ENCODE data around the gene NCOA7.

- TF ChIP-seq EZH2phosphoT487 (IDR thresholded peaks at IDR 0.05; ENCODE audit: borderline replicate concordance, low read length) (no peak), CTCF (IDR thresholded peaks at IDR 0.05; ENCODE audit: low read depth, low read length, poor library complexity, severe bottlenecking) (no peak)
These were observed 48.2 kb upstream of the NCOA7 start for GRCh38 chr6:125742464-125743120.
